Esophagus squamous epithelium (tissue), 5 donors: Measurements from ENCODE around the gene AIG1. TPM values are rescaled to one million over a fixed set of nuclear protein-coding genes. Genes with fewer than 3 reads are reported as not detected.
"Not testable (repeated sequence)": the region's sequence is repeated elsewhere in the genome, so short reads cannot be mapped to it uniquely, and the experiment has no call there.

Experiments used
- DNase-seq: peaks from one replicate; lab custom pipeline; 2025; lab: John Stamatoyannopoulos, UW
- H3K27ac ChIP-seq, 4 donors: fragments of 200-600 bp; sonication (generic); one replicate each; pipeline ENCODE4 v1.5.1; 2016 to 2019; ENCODE audit warnings: mild to moderate bottlenecking in 1 of 4
- H3K27me3 ChIP-seq, 4 donors: fragments of 200-600 bp; sonication (generic); 1 replicate in 3 of 4; 2 replicates in 1 of 4; pipeline versions ENCODE4 v1.5.1 to v1.6.0; 2017 to 2021; ENCODE audit warnings: antibody characterized with exemption in 1 of 4
- H3K36me3 ChIP-seq, 3 donors: fragments of 200-600 bp; sonication (generic); one replicate each; pipeline ENCODE4 v1.5.1; 2016 to 2019
- H3K4me1 ChIP-seq, 3 donors: fragments of 200-600 bp; sonication (generic); one replicate each; pipeline ENCODE4 v1.5.1; 2017 to 2019
- H3K4me3 ChIP-seq, 4 donors: fragments of 200-600 bp; sonication (generic); 1 replicate in 3 of 4; 2 replicates in 1 of 4; pipeline ENCODE4 v1.5.1; 2016 to 2019; ENCODE audit warnings: mild to moderate bottlenecking in 2 of 4, moderate library complexity in 1 of 4
- H3K9me3 ChIP-seq, 3 donors: fragments of 200-600 bp; sonication (generic); one replicate each; pipeline ENCODE4 v1.5.1; 2016 to 2019
- CTCF ChIP-seq, 6 experiments: fragments of 450-650 bp in 4 of 6; fragments of 200-600 bp in 2 of 6; sonication (generic) in 2 of 6; IDR thresholded peaks; one replicate each; pipeline ENCODE4 v1.5.1; 2016 to 2019; ENCODE audit warnings: antibody characterized with exemption in 6 of 6, mild to moderate bottlenecking in 4 of 6, moderate library complexity in 4 of 6
- POLR2A ChIP-seq, 4 donors: fragments of 450-650 bp; IDR thresholded peaks; one replicate each; pipeline ENCODE4 v1.6.1; 2017; ENCODE audit warnings: antibody characterized with exemption in 4 of 4, mild to moderate bottlenecking in 4 of 4, moderate library complexity in 3 of 4
- WGBS, 2 donors: methylation state at CpG; one replicate each; pipeline ENCODE4 v1.1.5; 2018; 5-methylcytosine and 5-hydroxymethylcytosine counted together
- intact Hi-C: fragments of 100-400 bp; cut with DNase I; formaldehyde crosslinking; loops from one replicate; pipeline ENCODE4 v1.15.0; 2022
- total RNA-seq, 4 donors: library from RNA; depleted of rRNA; stranded (reverse); fragments of >200 nt; gene quantifications; one replicate each; pipeline ENCODE4 v1.1.0, GENCODE V29; 2016
- donor health status: DM: yes; HTN: yes; CAD: no.

The AIG1 gene
- total RNA-seq, 4 donors from 2014 or later = 29.1 to 30.5 (median 29.9) TPM

- Histone ChIP-seq H3K4me3 (no peak overlapping the region), H3K9me3 (peaks cover 0 to 11% (median 0%) of the 10 kb centered on the region in 3 donors), H3K27me3 (no peaks in the 10 kb centered on the region), H3K27ac (no peak overlapping the region), H3K36me3 (no peaks in the 10 kb centered on the region), H3K4me1 (no peaks in the 10 kb centered on the region)
- DNase-seq = no peak
- TF ChIP-seq CTCF (IDR thresholded peaks at IDR 0.05) = no peak
- no peak for TF ChIP-seq POLR2A (IDR thresholded peaks at IDR 0.05)
- WGBS, 2 donors = 79 to 85% methylated on average over 6 of the region's 6 CpGs
- intact Hi-C loops = no loop called here
These were observed 18.0 kb downstream of the AIG1 start for GRCh38 chr6:143078468-143079324.

- Histone ChIP-seq H3K36me3 (no peaks in the 10 kb centered on the region), H3K27me3 (no peaks in the 10 kb centered on the region), H3K9me3 (peaks cover 0 to 6% (median 0%) of the 10 kb centered on the region in 3 donors), H3K4me3 (no peak overlapping the region), H3K4me1 (no peaks in the 10 kb centered on the region), H3K27ac (no peak overlapping the region)
- no peak for DNase-seq
- intact Hi-C loops = no loop called here
- no peak for TF ChIP-seq POLR2A (IDR thresholded peaks at IDR 0.05)
- TF ChIP-seq CTCF (IDR thresholded peaks at IDR 0.05) = no peak
These were observed 18.6 kb downstream of the AIG1 start for GRCh38 chr6:143079325-143079640.

- intact Hi-C loops, H3K27me3 ChIP-seq, DNase-seq, H3K36me3 ChIP-seq, H3K9me3 ChIP-seq, H3K4me1 ChIP-seq, H3K4me3 ChIP-seq, H3K27ac ChIP-seq: not testable (repeated sequence)
- 89 to 95% methylated on average over 8 to 9 of the region's 9 CpGs for WGBS, 2 donors
These were observed 21.6 kb downstream of the AIG1 start for GRCh38 chr6:143082274-143082673.

GRCh38 chr6:143084019-143084418, 23.3 kb downstream of the AIG1 start:
- H3K27ac ChIP-seq, H3K4me1 ChIP-seq, H3K27me3 ChIP-seq, H3K36me3 ChIP-seq, intact Hi-C loops, H3K9me3 ChIP-seq, H3K4me3 ChIP-seq, DNase-seq: not testable (repeated sequence)
- WGBS, 2 donors = 84 to 96% methylated on average over 7 to 8 of the region's 8 CpGs

- DNase-seq, H3K27me3 ChIP-seq, intact Hi-C loops, H3K27ac ChIP-seq, H3K4me3 ChIP-seq, H3K9me3 ChIP-seq, H3K4me1 ChIP-seq, H3K36me3 ChIP-seq: not testable (repeated sequence)
- WGBS, 2 donors = 96 to 98% methylated on average over 7 to 10 of the region's 11 CpGs
These were observed 26.6 kb downstream of the AIG1 start for GRCh38 chr6:143087335-143087734.

- Histone ChIP-seq H3K27me3 (no peaks in the 10 kb centered on the region), H3K4me1 (no peaks in the 10 kb centered on the region), H3K4me3 (no peak overlapping the region), H3K36me3 (no peaks in the 10 kb centered on the region), H3K9me3 (no peaks in the 10 kb centered on the region), H3K27ac (no peak overlapping the region)
- intact Hi-C loops = no loop called here
- WGBS, 2 donors = 93 to 95% methylated on average over 2 of the region's 2 CpGs
- no peak for DNase-seq
- TF ChIP-seq POLR2A (IDR thresholded peaks at IDR 0.05) (no peak), CTCF (IDR thresholded peaks at IDR 0.05) (no peak)
These were observed 27.2 kb downstream of the AIG1 start for GRCh38 chr6:143087856-143088255.
